PFSK-1 (cell line): ENCODE data around the gene PGA5.

Source experiments
- FOXP2 ChIP-seq: optimal IDR thresholded peaks from 2 replicates; pipeline ENCODE3; 2011; ENCODE audit warnings: borderline replicate concordance, control low read depth, inconsistent platforms; ENCODE audit not compliant: insufficient read depth; ENCODE audit errors: extremely low read length, extremely low read depth
- POLR2AphosphoS5 ChIP-seq: IDR thresholded peaks from 2 replicates; pipeline ENCODE4 v1.6.1; 2012; ENCODE audit warnings: low read depth, mild to moderate bottlenecking, control low read depth, low read length, moderate library complexity
- REST ChIP-seq, 2 experiments: IDR thresholded peaks; 2 replicates each; pipeline versions ENCODE4 v1.6.1 to v1.8.0; 2011 to 2012; ENCODE audit warnings: low read depth in 2 of 2, low read length in 2 of 2, control low read depth in 1 of 2, inconsistent platforms in 1 of 2, mild to moderate bottlenecking in 1 of 2, moderate library complexity in 1 of 2; ENCODE audit not compliant: insufficient read depth in 1 of 2
- SIN3A ChIP-seq: IDR thresholded peaks from 2 replicates; pipeline ENCODE4 v1.6.1; 2012; ENCODE audit warnings: mild to moderate bottlenecking, low read length, moderate library complexity, borderline replicate concordance; ENCODE audit not compliant: insufficient read depth
- TAF1 ChIP-seq: IDR thresholded peaks from 2 replicates; pipeline ENCODE4 v1.6.1; 2012; ENCODE audit warnings: low read length, control low read depth, borderline replicate concordance; ENCODE audit not compliant: insufficient read depth

Gene PGA5

GRCh38 chr11:61270354-61271076 is 29.5 kb downstream of the PGA5 start:
- no peak for TF ChIP-seq FOXP2
- TF ChIP-seq SIN3A = no peak

GRCh38 chr11:61272731-61273130 is 31.8 kb downstream of the PGA5 start:
- no peak for TF ChIP-seq FOXP2
- no peak for TF ChIP-seq REST (IDR thresholded peaks at IDR 0.05; ENCODE audit: insufficient read depth in 1 of 2, low read depth in 2 of 2, low read length in 2 of 2)
- no peak for TF ChIP-seq SIN3A
- no peak for TF ChIP-seq POLR2AphosphoS5
- no peak for TF ChIP-seq TAF1

GRCh38 chr11:61273178-61274078 is 32.5 kb downstream of the PGA5 start:
- TF ChIP-seq POLR2AphosphoS5 (no peak), TAF1 (no peak), SIN3A (no peak), REST (IDR thresholded peaks at IDR 0.05; ENCODE audit: insufficient read depth in 1 of 2, low read depth in 2 of 2, low read length in 2 of 2) (no peak), FOXP2 (no peak)

- TF ChIP-seq SIN3A (no peak), REST (IDR thresholded peaks at IDR 0.05; ENCODE audit: insufficient read depth in 1 of 2, low read depth in 2 of 2, low read length in 2 of 2) (no peak), POLR2AphosphoS5 (no peak), FOXP2 (no peak), TAF1 (no peak)
These were observed 33.1 kb downstream of the PGA5 start for GRCh38 chr11:61274084-61274483.

GRCh38 chr11:61275191-61275590 is 34.2 kb downstream of the PGA5 start:
- no peak for TF ChIP-seq REST (IDR thresholded peaks at IDR 0.05; ENCODE audit: insufficient read depth in 1 of 2, low read depth in 2 of 2, low read length in 2 of 2)
- TF ChIP-seq SIN3A = no peak
- no peak for TF ChIP-seq FOXP2
- no peak for TF ChIP-seq TAF1
- no peak for TF ChIP-seq POLR2AphosphoS5
